H9 (cell line): ENCODE measurements around the gene BACE2. TPM values are rescaled to one million over a fixed set of nuclear protein-coding genes. Genes with fewer than 3 reads are reported as not detected.

ENCODE experiments used
- DNase-seq: peaks from one replicate; pipeline ENCODE4 v3.0.0-alpha.2; 2017
- H2AFZ ChIP-seq: one replicate; pipeline ENCODE4 v1.6.1; 2013; ENCODE audit warnings: mild to moderate bottlenecking, low read length, control low read depth, moderate library complexity
- H2AK5ac ChIP-seq: 2 replicates; pipeline ENCODE4 v1.6.1; 2013; ENCODE audit warnings: low read length, control low read depth, mixed read lengths; ENCODE audit not compliant: insufficient read length
- H2BK120ac ChIP-seq: one replicate; pipeline ENCODE4 v1.6.1; 2013; ENCODE audit warnings: low read depth, mild to moderate bottlenecking, low read length, control low read depth, inconsistent platforms; ENCODE audit not compliant: poor library complexity, severe bottlenecking
- H2BK12ac ChIP-seq: 2 replicates; pipeline ENCODE4 v1.6.1; 2013; ENCODE audit warnings: low read length, control low read depth, mixed read lengths, low read depth; ENCODE audit not compliant: insufficient read length
- H2BK15ac ChIP-seq: 2 replicates; pipeline ENCODE4 v1.6.1; 2013; ENCODE audit warnings: low read depth, low read length, control low read depth
- H2BK20ac ChIP-seq: one replicate; pipeline ENCODE4 v1.6.1; 2013; ENCODE audit warnings: low read depth, mild to moderate bottlenecking, low read length, control low read depth, inconsistent platforms; ENCODE audit not compliant: poor library complexity, severe bottlenecking
- H2BK5ac ChIP-seq: 2 replicates; pipeline ENCODE4 v1.6.1; 2013; ENCODE audit warnings: low read length, control low read depth, mixed read lengths; ENCODE audit not compliant: insufficient read length
- H3K14ac ChIP-seq: 2 replicates; pipeline ENCODE4 v1.6.1; 2013; ENCODE audit warnings: low read length, control low read depth; ENCODE audit not compliant: insufficient read depth
- H3K18ac ChIP-seq: 2 replicates; pipeline ENCODE4 v1.6.1; 2013; ENCODE audit warnings: low read depth, mild to moderate bottlenecking, mixed read lengths, low read length, control low read depth; ENCODE audit not compliant: insufficient read length
- H3K23ac ChIP-seq: 2 replicates; pipeline ENCODE4 v1.6.1; 2013; ENCODE audit warnings: low read length, control low read depth, mixed read lengths, low read depth; ENCODE audit not compliant: insufficient read length
- H3K23me2 ChIP-seq: 2 replicates; pipeline ENCODE4 v1.6.1; 2013; ENCODE audit warnings: low read depth, mild to moderate bottlenecking, mixed read lengths, low read length, control low read depth; ENCODE audit not compliant: insufficient read length, poor library complexity, severe bottlenecking
- H3K27ac ChIP-seq: 2 replicates; pipeline ENCODE4 v1.5.1; 2013; ENCODE audit warnings: low read length, control low read depth, mixed read lengths, low read depth; ENCODE audit not compliant: insufficient read length
- H3K27me3 ChIP-seq: 2 replicates; pipeline ENCODE4 v1.6.1; 2013; ENCODE audit warnings: low read length, control low read depth, inconsistent platforms; ENCODE audit not compliant: insufficient read depth
- H3K4ac ChIP-seq: 2 replicates; pipeline ENCODE4 v1.6.1; 2013; ENCODE audit warnings: low read depth, mild to moderate bottlenecking, control low read depth, inconsistent platforms, low read length, moderate library complexity
- H3K4me1 ChIP-seq: 2 replicates; pipeline ENCODE4 v1.6.1; 2013; ENCODE audit warnings: low read length, control low read depth, inconsistent platforms; ENCODE audit not compliant: insufficient read depth
- H3K4me2 ChIP-seq: 2 replicates; pipeline ENCODE4 v1.6.1; 2013; ENCODE audit warnings: low read length, control low read depth, mixed read lengths; ENCODE audit not compliant: insufficient read length, insufficient read depth
- H3K56ac ChIP-seq: 2 replicates; pipeline ENCODE4 v1.6.1; 2013; ENCODE audit warnings: low read depth, mild to moderate bottlenecking, mixed read lengths, low read length, control low read depth; ENCODE audit not compliant: insufficient read length
- H3K79me1 ChIP-seq: 2 replicates; pipeline ENCODE4 v1.6.1; 2013; ENCODE audit warnings: low read depth, mild to moderate bottlenecking, moderate library complexity, low read length, control low read depth, inconsistent platforms; ENCODE audit not compliant: insufficient read depth, poor library complexity, severe bottlenecking
- H3K79me2 ChIP-seq: 2 replicates; pipeline ENCODE4 v1.6.1; 2013; ENCODE audit warnings: low read length, control low read depth, inconsistent platforms; ENCODE audit not compliant: insufficient read depth
- H3K9ac ChIP-seq: 2 replicates; pipeline ENCODE4 v1.6.1; 2013; ENCODE audit warnings: low read length, control low read depth, mixed read lengths; ENCODE audit not compliant: insufficient read length; ENCODE audit errors: extremely low read depth
- H3K9me3 ChIP-seq: one replicate; pipeline ENCODE4 v1.6.1; 2013; ENCODE audit warnings: low read depth, low read length, inconsistent platforms; ENCODE audit not compliant: control insufficient read depth
- H3T11ph ChIP-seq: one replicate; pipeline ENCODE4 v1.6.1; 2013; ENCODE audit warnings: mild to moderate bottlenecking, low read length, control low read depth, inconsistent platforms
- H4K20me1 ChIP-seq: one replicate; pipeline ENCODE4 v1.6.1; 2013; ENCODE audit not compliant: control insufficient read depth, insufficient read length, insufficient read depth
- H4K5ac ChIP-seq: 2 replicates; pipeline ENCODE4 v1.6.1; 2013; ENCODE audit warnings: low read depth, mild to moderate bottlenecking, mixed read lengths, low read length, control low read depth; ENCODE audit not compliant: insufficient read length
- H4K8ac ChIP-seq: replicated peaks from 2 replicates; pipeline ENCODE4 v1.6.1; 2013; ENCODE audit warnings: low read length, control low read depth, mixed read lengths, low read depth; ENCODE audit not compliant: insufficient read length
- H4K91ac ChIP-seq: 2 replicates; pipeline ENCODE4 v1.6.1; 2013; ENCODE audit warnings: low read depth, mild to moderate bottlenecking, moderate library complexity, mixed read lengths, low read length, control low read depth; ENCODE audit not compliant: insufficient read length
- H3K27ac Mint-ChIP-seq, 3 experiments: 2 replicates in 2 of 3; 3 replicates in 1 of 3; pipeline ENCODE4 v1.8.0; 2020 to 2021; ENCODE audit warnings: mixed read lengths in 3 of 3, mild to moderate bottlenecking in 1 of 3, moderate library complexity in 1 of 3
- H3K27me3 Mint-ChIP-seq: 2 replicates; pipeline ENCODE4 v1.8.0; 2021; ENCODE audit warnings: low read depth, mild to moderate bottlenecking, moderate library complexity, mixed read lengths
- H3K36me3 Mint-ChIP-seq, 3 experiments: 2 replicates in 2 of 3; 3 replicates in 1 of 3; pipeline ENCODE4 v1.8.0; 2020 to 2021; ENCODE audit warnings: low read depth in 3 of 3, mixed read lengths in 3 of 3; ENCODE audit not compliant: insufficient read depth in 1 of 3
- H3K4me1 Mint-ChIP-seq, 2 experiments: 2 replicates each; pipeline ENCODE4 v1.8.0; 2020; ENCODE audit warnings: mixed read lengths in 2 of 2
- H3K4me3 Mint-ChIP-seq, 2 experiments: 2 replicates in 1 of 2; 3 replicates in 1 of 2; pipeline ENCODE4 v1.8.0; 2020 to 2021; ENCODE audit warnings: mild to moderate bottlenecking in 2 of 2, mixed read lengths in 2 of 2, moderate library complexity in 1 of 2
- H3K9me3 Mint-ChIP-seq, 2 experiments: 2 replicates in 1 of 2; 3 replicates in 1 of 2; pipeline ENCODE4 v1.8.0; 2020; ENCODE audit warnings: mild to moderate bottlenecking in 2 of 2, mixed read lengths in 2 of 2, moderate library complexity in 1 of 2
- CTCF ChIP-seq: fragments of 200-600 bp; sonication (generic); conservative IDR thresholded peaks from 3 replicates; pipeline ENCODE4 v1.8.0; 2021; ENCODE audit warnings: antibody characterized with exemption, mild to moderate bottlenecking
- whole genome bisulfite sequencing: extraction: QIAGEN DNeasy Blood & Tissue Kit; methylation state at CpG from one replicate; pipeline ENCODE4 v1.1.7; 2013; ENCODE audit warnings: missing lambda C conversion rate, low lambda C conversion rate, mixed read lengths; ENCODE audit not compliant: insufficient read length; ENCODE audit errors: extremely low coverage; 5-methylcytosine and 5-hydroxymethylcytosine counted together
- total RNA-seq: library from RNA; stranded (reverse); gene quantifications from 2 replicates; pipeline ENCODE4 v1.2.1, GENCODE V29; 2021

The BACE2 gene
- total RNA-seq, 1 experiment from 2014 or later: 8.0 TPM

GRCh38 chr21:41138711-41139110 is 29.2 kb upstream of the BACE2 start:
- H3K18ac ChIP-seq: no peak overlapping the region
- no peak overlapping the region for H3K27ac Mint-ChIP-seq
- peaks cover 15% of the 10 kb centered on the region for H3K27me3 Mint-ChIP-seq
- no peak overlapping the region for H2BK12ac ChIP-seq
- H3K4ac ChIP-seq: no peak overlapping the region
- no peak overlapping the region for H3K4me2 ChIP-seq
- no peak overlapping the region for H4K8ac ChIP-seq
- H4K91ac ChIP-seq: no peak overlapping the region
- no peaks in the 10 kb centered on the region for H4K20me1 ChIP-seq
- no peaks in the 10 kb centered on the region for H3K27me3 ChIP-seq
- no peak overlapping the region for H3K56ac ChIP-seq
- WGBS: no CpG with 5 or more reads among the region's 6 CpGs
- H2BK15ac ChIP-seq: no peak overlapping the region
- H3K4me1 Mint-ChIP-seq: peaks cover 6 to 7% of the 10 kb centered on the region in 2 experiments; a peak in 2 of 4 replicates
- H3K9me3 Mint-ChIP-seq: peaks cover 5% of the 10 kb centered on the region in 2 experiments; a peak in 4 of 5 replicates
- H3K36me3 Mint-ChIP-seq: no peaks in the 10 kb centered on the region; a peak in 1 of 7 replicates
- H2AK5ac ChIP-seq: no peak overlapping the region
- H3K23ac ChIP-seq: no peak overlapping the region
- no peaks in the 10 kb centered on the region for H3K79me1 ChIP-seq
- no peaks in the 10 kb centered on the region for H3K4me1 ChIP-seq
- no peak overlapping the region for H2BK120ac ChIP-seq
- no peaks in the 10 kb centered on the region for H3K23me2 ChIP-seq
- H3K4me3 Mint-ChIP-seq: no peak overlapping the region
- DNase-seq: no peak
- no peak overlapping the region for H4K5ac ChIP-seq
- no peak for TF ChIP-seq CTCF
- H2AFZ ChIP-seq: no peak overlapping the region
- no peak overlapping the region for H3K9ac ChIP-seq
- no peaks in the 10 kb centered on the region for H3K9me3 ChIP-seq
- H2BK20ac ChIP-seq: no peak overlapping the region
- no peak overlapping the region for H3T11ph ChIP-seq
- no peaks in the 10 kb centered on the region for H3K79me2 ChIP-seq
- no peak overlapping the region for H2BK5ac ChIP-seq
- H3K27ac ChIP-seq: no peak overlapping the region
- H3K14ac ChIP-seq: no peak overlapping the region
